HG02973 (cell line): ENCODE measurements around the gene ITGB6.

ENCODE experiments used
- ATAC-seq: cut with Tn5 transposase; IDR thresholded peaks from one replicate; pipeline ENCODE4 v1.9.1; 2021; ENCODE audit warnings: moderate library complexity; ENCODE audit not compliant: unreplicated experiment

ITGB6 gene

GRCh38 chr2:160057356-160057755, 142.7 kb downstream of the ITGB6 start:
- ATAC-seq: no peak

GRCh38 chr2:160055726-160056108, 144.4 kb downstream of the ITGB6 start:
- no peak for ATAC-seq

- no peak for ATAC-seq
Measured at GRCh38 chr2:160054984-160055725, 144.9 kb downstream of the ITGB6 start.

- ATAC-seq: no peak
Measured at GRCh38 chr2:160053946-160054345, 146.1 kb downstream of the ITGB6 start.

GRCh38 chr2:160052531-160052930, 147.5 kb downstream of the ITGB6 start:
- ATAC-seq: no peak

GRCh38 chr2:160051371-160051800, 148.7 kb downstream of the ITGB6 start:
- ATAC-seq: no peak

GRCh38 chr2:160050147-160050546, 149.9 kb downstream of the ITGB6 start:
- no peak for ATAC-seq
